ENCODE data around the gene SHE.

- TF ChIP-seq CTCF (IDR thresholded peaks at IDR 0.05; ENCODE audit: low read depth, low read length, missing input control), result no peak
- no peak for TF ChIP-seq RAD21 (IDR thresholded peaks at IDR 0.05)
- TF ChIP-seq JUND (IDR thresholded peaks at IDR 0.05), result no peak
- no peak for TF ChIP-seq REST (IDR thresholded peaks at IDR 0.05)
- TF ChIP-seq GABPA (IDR thresholded peaks at IDR 0.05 in 1 of 2, conservative IDR thresholded peaks at IDR 0.05 in 1 of 2), result no peak
- TF ChIP-seq TAF1 (conservative IDR thresholded peaks at IDR 0.05), result no peak
- TF ChIP-seq FOXA2 (IDR thresholded peaks at IDR 0.05), result no peak
- no peak for TF ChIP-seq ZBTB33 (IDR thresholded peaks at IDR 0.05)
These were observed 25.4 kb downstream of the SHE start for GRCh38 chr1:154476791-154477190.

All from liver (tissue), 3 donors.